Thyroid gland (tissue), 4 donors: Measurements from ENCODE around the gene E2F1.

Experiments used
- POLR2A ChIP-seq, 2 donors: fragments of 450-650 bp; IDR thresholded peaks; one replicate each; pipeline ENCODE4 v1.6.1; 2017; ENCODE audit warnings: antibody characterized with exemption in 2 of 2, mild to moderate bottlenecking in 2 of 2, moderate library complexity in 1 of 2
- TF ChIP-seq, protein P1 (sequence below), 6 experiments: fragments of 200-600 bp in 3 of 6; fragments of 450-650 bp in 3 of 6; sonication (generic) in 3 of 6; IDR thresholded peaks; one replicate each; pipeline ENCODE4 v1.5.1; 2016 to 2019; ENCODE audit warnings: antibody characterized with exemption in 6 of 6, mild to moderate bottlenecking in 2 of 6, inconsistent platforms in 1 of 6, moderate library complexity in 1 of 6

DNA sequence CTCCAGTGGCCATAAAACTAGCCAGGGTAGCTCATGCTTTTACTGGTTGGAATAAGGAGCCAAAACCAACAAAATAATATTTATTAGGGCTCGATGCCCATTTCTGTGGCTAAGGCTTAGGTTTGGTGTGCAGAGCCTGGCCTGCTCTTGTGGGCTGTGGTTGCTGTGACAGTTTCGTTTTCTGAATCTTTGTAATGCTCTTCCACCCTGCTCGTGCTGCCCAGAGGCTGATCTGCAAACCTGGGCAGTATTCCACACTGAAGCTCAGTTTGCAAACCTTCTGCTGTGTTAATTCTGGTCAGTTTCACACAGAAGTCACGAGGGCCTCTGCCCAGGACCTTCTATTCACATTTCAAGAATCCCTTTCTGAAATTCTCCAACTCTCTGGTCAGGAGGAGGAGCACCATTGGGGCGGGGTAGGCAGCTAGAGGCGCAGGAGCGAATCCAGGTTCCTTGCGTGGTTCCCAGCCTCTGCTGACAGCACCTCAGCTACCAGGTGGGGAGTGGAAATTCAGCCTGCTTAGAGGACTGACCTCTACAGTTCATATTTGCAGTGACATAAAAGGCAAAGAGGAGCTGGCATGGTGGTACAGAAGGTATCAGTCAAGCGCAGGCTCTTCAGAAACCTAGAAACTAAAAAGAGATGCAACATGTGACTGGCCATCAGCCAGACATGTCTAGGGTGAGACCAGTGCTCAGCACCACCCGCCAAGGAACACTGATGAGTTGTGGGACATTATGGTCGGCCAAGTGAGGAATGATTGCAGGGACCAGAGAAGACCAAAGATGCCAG lies 38.4 kb downstream of the E2F1 start:
- no peak for TF ChIP-seq POLR2A (IDR thresholded peaks at IDR 0.05)
- TF ChIP-seq, protein P1, sequence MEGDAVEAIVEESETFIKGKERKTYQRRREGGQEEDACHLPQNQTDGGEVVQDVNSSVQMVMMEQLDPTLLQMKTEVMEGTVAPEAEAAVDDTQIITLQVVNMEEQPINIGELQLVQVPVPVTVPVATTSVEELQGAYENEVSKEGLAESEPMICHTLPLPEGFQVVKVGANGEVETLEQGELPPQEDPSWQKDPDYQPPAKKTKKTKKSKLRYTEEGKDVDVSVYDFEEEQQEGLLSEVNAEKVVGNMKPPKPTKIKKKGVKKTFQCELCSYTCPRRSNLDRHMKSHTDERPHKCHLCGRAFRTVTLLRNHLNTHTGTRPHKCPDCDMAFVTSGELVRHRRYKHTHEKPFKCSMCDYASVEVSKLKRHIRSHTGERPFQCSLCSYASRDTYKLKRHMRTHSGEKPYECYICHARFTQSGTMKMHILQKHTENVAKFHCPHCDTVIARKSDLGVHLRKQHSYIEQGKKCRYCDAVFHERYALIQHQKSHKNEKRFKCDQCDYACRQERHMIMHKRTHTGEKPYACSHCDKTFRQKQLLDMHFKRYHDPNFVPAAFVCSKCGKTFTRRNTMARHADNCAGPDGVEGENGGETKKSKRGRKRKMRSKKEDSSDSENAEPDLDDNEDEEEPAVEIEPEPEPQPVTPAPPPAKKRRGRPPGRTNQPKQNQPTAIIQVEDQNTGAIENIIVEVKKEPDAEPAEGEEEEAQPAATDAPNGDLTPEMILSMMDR (IDR thresholded peaks at IDR 0.05) = no peak
